H4 (cell line): Measurements from ENCODE around the gene VSIR. TPM values are rescaled to one million over a fixed set of nuclear protein-coding genes. Genes with fewer than 3 reads are reported as not detected.

Source experiments
- DNase-seq: peaks from one replicate; pipeline ENCODE4 v3.0.0-alpha.2; 2015; ENCODE audit warnings: low spot score
- total RNA-seq: library from RNA; depleted of rRNA; stranded (reverse); fragments of >200 nt; shearing (Covaris generic); gene quantifications from 2 replicates; pipeline ENCODE4 v1.2.3, GENCODE V29; 2014

VSIR gene
- total RNA-seq, 1 experiment from 2014 or later, result 0.81 TPM

DNA sequence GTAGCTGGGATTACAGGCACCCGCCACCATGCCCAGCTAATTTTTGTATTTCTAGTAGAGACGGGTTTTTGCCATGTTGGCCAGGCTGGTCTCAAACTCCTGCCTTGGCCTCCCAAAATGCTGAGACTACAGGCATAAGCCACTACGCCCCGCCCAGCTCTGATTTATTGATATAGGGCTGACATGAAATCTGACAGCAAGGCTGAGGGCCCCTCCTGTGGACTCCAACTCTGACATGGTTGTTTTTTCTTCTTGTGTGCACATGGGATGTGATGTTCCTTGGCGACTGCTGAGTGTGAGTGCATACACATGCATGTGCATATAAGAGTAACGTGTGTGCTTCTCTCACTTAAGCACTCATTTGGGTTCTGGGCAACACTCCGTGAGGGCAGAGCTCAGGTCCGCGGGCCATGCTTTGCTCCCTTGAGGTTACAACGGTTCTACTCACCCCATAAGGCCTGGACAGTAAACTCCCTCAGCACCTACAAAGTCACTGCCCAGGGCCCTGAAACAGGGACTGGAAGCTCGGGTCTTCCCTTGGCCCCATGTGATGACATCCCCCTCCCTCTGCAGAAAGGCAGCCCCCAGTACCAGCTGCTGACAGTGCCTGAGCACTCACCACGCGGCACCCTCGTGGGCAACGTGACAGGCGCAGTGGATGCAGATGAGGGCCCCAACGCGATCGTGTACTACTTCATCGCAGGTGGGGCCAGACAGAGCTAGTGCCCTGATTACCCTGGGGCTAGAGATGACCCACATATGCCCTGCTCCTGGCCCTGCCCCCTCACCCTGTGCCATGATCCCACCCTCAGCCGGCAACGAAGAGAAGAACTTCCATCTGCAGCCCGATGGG lies 33.6 kb upstream of the VSIR start:
- DNase-seq, result no peak

DNA sequence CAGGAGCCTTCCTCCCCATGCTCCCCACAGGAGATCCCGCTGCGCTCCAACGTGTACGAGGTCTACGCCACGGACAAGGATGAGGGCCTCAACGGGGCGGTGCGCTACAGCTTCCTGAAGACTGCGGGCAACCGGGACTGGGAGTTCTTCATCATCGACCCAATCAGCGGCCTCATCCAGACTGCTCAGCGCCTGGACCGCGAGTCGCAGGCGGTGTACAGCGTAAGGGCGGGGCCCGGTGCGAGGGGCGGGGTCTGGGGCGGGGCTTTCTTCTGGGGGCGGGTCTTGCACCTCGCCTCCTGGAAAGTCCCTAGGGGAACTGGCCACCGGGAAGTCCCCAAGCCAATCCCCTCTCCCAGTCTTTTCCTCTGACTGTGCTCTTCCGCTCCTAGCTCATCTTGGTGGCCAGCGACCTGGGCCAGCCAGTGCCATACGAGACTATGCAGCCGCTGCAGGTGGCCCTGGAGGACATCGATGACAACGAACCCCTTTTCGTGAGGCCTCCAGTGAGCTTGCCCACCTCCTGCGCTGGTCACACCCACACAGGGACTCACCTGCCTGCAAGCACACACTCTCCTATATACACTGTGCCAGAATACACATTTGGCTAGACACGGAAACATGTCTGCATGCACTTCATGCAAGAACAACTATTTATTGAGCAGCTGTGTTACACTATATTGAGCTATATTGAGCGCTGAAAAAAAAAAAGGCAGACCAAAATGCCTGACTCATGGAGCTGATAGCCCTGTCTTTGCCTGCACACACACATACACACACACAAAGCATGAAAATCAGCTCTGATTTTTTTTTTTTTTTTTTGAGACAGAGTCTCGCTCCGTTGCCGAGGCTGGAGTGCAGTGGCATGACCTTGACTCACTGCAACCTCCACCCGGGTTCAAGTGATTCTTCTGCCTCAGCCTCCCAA lies 32.7 kb upstream of the VSIR start:
- no peak for DNase-seq

DNA sequence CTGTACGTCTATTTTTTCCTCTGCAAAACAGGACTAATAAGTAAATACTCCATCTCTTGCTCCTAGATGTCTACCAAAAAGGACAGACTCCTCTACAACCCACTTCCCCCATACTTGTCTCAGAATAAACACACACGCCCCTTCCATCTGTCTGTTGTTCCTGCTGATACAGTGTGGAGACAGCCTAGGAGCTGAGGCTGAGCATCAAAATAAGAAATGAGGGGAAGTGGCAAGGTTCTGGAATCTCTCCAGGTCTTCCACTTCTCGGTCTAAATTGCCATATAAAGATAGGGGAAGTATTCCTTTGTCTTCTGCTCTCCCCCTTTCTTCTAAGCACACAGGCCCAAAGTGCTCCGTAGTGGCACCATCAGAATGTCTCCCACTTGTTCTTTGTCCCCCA lies 30.8 kb upstream of the VSIR start:
- no peak for DNase-seq

DNA sequence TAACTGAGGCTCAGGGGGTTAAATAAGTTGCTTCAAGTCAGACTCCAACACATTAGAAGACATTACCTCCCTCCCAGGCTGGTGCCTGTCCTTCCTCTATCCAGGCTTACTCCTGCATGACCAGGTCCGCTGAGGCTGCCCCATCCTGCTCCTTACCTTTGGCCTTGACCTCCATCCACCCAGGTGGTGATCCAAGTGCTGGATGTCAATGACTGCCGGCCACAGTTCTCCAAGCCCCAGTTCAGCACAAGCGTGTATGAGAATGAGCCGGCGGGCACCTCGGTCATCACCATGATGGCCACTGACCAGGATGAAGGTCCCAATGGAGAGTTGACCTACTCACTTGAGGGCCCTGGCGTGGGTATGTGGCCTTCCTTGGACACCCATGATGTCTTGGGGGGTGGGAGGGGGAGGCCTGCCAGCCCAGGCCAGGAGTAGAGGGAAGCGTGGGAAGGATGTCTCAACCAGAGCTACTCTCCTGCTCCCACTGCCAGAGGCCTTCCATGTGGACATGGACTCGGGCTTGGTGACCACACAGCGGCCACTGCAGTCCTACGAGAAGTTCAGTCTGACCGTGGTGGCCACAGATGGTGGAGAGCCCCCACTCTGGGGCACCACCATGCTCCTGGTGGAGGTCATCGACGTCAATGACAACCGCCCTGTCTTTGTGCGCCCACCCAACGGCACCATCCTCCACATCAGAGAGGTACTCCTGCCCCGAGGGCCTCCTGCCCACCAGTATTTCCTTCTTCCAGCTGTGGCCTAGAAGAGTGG lies 29.6 kb upstream of the VSIR start:
- DNase-seq, result no peak

DNA sequence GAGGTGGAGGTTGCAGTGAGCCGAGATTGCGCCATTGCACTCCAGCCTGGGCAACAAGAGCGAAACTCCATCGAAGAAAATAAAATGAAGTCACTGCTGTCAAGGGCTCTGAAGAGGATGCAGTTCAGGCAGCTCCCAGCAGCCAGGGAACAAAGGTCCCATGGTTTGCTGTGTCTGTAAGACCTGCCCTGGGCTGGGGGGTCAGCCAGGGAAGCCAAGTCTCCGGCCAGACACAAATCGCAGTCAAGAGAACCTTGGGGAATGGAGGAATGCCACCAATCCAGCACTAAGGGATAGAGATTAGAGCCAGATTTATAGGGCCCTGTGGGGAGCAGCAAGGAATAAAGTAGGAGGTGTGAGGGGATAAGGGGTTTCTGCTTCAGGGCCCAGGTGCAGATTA lies 28.9 kb upstream of the VSIR start:
- no peak for DNase-seq

DNA sequence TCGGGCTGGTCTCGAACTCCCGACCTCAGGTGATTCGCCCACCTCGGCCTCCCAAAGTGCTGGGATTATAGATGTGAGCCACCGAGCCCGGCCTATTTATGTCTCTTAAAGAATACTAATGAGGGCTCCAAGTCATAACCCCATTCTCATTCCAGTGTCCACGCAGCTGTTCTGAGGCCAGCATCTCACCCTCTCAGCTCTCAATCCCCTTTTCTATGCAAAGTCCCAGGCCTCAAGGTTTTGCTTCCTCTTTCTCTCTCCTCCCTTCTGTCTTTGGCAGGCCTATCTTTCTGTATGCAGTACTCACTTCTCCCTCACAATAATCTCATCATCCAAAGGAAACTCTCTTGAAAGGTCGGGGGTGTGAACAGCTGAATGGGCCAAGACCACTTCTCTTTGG lies 28.0 kb upstream of the VSIR start:
- no peak for DNase-seq

DNA sequence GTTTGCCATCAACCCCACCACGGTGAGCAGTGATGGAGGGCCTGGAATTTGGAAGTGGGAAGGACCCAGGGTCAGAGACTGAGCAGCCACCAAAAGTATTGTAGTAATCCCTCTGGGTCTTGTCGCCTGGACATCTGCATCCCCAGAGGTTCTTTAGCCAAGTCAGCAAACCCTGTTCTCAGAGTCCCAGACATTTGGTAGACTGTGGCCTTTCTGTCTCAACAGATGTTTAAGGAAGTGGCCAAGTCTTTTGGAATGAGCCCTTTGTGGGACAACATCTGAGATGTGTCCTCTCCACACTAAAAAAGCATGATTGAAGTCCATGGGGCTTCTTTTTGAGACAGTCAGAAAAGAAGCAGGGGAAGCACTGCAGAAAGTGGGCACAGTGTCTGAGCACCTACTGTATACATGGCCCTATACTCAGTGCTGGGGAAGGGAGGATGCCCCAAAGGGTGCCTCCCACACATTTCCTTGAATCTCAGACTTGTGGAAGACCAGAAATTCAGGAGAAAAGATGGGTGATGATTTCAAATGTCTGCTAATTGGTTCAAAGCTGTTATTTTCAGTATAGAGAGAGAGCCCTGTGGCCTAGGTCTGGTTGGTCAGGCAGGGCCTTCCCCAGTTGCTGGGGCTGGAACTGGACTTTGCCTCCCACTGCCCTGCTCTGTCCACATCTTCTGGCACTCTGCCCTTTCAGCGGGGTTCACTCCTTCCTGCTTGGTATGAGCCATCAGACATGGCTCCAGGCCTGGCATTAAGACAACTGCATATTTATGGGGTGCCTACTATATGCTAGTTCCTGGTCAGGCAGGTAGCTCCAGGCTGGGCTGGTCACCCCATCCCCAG lies 26.5 kb upstream of the VSIR start:
- DNase-seq, result no peak

DNA sequence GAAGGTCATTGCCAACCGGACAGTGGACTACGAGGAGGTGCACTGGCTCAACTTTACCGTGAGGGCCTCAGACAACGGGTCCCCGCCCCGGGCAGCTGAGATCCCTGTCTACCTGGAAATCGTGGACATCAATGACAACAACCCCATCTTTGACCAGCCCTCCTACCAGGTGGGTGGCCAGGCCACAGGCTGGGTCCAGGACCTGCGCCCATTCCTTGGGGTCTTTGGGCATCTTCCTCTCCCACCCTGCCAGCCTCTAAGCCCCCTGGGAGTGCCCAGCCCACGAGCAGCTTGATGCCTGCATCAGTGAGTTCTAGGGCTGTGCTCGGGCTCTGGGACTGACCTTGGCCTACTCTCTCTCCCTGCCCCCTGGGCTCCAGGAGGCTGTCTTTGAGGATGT lies 25.8 kb upstream of the VSIR start:
- DNase-seq, result no peak

DNA sequence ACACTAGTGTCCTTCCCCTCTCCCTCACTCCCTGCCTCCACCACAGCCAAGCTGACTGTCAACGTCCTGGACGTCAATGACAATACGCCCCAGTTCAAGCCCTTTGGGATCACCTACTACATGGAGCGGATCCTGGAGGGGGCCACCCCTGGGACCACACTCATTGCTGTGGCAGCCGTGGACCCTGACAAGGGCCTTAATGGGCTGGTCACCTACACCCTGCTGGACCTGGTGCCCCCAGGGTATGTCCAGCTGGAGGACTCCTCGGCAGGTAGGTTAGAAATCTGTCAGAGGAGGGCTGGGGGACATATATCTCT lies 24.9 kb upstream of the VSIR start:
- DNase-seq, result no peak

DNA sequence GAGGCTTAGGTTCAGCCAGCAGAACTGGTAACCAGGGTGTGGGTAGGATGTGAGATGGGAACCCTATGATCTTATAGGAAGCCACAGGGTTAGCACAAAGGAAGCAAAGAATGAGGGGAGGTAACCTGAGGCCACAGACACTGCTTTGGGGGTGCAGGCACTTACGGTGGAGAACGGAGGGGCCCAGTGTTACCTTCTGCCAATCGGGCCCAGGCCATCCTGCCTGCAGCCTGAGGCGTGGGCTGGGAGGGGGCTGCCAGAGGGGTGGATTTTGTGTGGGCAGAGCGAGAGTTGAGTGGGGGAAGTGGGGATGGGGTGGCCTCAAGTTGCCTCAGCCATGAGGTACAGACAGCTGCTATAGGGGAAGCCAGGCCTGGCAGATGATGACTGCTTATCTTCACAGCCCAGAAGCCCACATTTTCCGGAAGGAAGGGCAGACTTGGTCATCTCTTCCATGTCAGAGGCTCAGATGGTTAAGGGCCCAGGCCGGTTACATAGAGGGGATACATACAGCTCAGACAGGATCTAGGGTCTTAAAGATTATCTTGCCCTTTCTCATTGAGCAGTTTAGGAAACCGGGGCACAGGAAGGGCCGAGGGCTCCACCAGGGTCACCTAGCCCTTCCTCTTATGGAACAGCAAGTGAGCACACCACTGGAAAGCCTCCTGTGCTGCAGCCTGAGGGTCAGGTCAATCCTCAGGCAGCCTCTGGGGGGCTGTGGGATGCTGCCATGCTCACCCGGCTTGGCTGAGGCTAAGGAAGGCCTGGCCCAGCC lies 24.4 kb upstream of the VSIR start:
- no peak for DNase-seq

DNA sequence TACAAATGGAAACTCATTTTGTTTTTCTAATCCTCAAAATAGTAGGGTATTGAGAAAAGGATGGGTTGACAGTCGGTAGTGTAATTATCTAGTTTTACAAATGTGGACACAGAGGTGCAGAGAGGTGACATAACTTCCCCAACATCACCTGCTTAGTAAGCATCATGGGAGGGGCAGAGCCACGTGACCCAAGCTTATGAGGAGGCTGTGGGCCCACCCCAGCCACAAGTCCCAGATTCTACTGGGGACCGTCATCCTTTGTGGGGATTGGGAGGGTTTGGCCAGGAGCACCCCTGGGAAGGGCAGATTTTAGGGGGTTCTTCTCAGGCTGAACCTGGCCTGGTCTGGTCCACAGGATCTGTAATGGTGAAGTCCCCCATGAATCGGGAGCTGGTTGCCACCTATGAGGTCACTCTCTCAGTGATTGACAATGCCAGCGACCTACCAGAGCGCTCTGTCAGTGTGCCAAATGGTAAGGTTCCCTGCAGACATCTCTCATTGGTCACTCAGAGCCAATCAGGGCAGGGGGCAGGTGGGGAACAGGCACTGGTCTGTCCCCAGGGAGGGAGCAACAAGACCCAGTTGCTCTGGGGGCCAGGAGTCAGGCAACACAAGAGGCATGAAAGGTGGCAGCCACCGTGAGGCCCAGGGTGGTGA lies 23.6 kb upstream of the VSIR start:
- no peak for DNase-seq

DNA sequence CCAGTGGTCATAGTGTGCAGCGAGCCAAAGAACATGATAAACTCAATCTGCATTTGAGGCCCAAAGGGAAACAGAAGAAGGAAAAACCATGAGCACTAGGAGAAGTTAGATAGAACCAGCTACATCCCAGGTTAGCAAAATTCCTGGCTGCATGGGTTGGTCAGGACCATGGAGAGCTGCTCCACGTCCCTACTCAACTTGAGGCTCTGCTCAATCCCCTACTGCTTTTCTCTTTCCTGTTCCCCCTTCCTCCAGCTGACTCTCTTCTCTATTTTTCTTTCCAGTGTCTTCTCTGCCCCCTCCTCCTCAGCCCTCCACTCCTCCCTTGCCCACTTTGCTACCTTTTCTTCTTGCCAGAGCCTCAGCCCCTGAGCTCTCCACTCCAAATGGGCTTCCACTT lies 21.9 kb upstream of the VSIR start:
- no peak for DNase-seq

DNA sequence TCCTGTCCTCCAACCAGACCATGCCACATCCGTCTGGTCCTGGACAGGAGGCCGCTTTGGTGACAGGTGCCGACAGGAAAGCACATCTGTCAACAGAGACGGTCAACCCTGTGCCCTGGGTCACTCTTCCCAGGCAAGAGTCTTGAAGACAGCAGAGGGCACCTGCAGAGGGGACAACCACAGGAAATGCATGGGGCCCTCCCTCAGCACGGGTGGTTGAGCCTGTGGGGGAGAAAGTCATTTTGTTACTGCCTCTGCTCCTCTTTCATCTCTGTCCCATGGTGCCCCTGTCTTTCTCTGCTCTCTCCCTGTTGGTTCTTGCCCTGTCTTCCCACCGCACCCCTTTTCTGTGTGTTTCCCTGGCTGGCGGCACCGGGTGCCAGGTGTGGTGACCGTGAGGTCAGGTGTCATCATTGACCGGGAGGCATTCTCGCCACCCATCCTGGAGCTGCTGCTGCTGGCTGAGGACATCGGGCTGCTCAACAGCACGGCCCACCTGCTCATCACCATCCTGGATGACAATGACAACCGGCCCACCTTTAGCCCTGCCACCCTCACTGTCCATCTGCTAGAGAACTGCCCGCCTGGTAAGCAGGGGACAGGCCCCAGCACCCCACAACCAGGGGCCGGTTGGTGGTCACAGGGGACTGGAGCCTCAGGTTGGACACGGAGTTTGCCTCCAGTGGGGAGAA lies 17.6 kb upstream of the VSIR start:
- no peak for DNase-seq

DNA sequence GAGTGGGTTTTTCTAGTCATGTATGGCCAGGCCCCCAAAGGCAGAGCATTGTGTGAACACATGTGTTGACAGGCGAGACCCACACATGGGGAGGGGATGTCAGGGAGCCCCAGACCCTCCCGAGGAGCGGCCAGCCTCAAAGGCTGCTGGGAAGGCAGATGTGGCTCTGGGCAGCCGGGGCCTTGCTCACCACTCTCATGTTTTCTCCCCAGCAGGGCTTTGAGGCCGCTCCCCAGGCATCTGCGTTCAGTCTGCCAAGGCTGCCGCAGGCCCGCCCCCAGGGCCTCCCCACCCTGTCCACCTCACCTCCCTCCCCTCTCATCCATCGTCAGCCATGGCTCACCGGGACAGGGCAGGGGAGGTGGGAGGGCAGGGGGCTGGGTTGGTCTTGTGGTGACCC lies 16.6 kb upstream of the VSIR start:
- no peak for DNase-seq

DNA sequence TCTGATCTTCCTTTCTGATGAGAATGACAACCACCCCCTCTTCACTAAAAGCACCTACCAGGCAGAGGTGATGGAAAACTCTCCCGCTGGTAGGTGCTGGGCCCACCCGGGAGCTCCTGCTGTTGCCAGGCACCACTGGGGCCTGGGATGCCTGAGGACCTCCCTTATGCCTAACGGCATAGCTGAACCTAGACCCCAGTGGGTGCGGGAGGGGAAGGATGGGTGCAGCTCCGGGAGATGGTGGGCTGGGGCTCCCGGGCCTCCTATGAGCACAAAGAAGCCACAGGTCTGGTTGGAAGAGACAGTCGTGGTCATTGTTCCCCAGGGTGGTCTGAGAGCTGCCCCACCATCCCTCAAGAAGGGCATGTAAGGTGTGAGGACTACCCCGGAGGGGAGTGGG lies 15.6 kb upstream of the VSIR start:
- DNase-seq, result no peak

DNA sequence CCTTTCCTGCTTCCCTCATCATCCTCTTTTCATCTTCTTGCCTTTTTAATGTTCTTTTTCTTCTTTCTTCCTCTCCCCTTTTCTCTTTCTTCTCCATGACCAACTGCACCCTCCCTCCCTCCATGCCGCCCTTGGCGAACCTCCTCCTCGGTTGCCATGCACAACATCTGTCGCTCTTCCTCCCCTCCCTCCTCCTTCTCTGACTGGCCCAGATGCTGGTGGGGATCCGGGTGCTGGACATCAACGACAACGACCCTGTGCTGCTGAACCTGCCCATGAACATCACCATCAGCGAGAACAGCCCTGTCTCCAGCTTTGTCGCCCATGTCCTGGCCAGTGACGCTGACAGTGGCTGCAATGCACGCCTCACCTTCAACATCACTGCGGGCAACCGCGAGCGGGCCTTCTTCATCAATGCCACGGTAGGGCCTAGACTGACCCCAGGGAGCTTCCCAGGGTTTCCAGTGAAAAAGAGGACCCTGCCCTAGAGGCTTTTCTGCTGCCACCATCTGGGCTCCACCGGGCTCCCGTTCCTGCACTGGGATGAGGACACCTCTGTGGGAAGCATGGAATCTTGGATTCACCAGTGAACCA lies 11.5 kb upstream of the VSIR start:
- no peak for DNase-seq

DNA sequence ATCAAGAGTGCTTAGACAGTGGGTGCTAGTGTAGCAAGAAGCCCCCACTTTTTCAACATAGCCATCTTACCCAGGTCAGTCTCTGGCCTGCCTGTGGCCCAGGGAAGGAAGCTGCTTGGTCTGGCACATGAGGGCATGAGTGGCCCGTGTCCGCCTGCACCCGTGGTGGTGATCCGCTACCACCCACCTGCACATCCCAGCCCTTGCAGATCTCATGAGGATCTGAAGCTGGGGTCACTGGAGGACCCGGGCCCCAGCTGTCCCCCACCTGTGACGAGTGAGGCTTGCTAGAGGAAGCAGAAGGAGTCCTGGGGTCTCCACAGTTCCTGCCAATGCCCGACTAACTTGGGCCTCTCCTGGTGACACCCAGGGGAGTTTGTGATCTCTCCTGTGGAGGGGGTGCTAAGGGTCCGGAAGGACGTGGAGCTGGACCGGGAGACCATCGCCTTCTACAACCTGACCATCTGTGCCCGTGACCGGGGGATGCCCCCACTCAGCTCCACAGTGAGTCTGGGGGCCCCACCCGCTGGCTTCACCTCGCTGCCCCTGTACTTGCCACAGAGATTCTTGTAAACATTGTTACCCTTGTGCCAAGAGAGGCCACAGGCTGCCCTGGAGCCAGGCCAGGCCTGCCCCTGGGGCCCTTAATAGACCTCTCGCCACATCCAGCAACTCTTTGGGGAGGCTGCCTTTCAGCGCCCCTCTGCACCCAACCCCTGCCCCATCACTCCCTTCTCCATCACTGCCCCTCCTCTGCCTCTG lies 10.8 kb upstream of the VSIR start:
- DNase-seq, result no peak

DNA sequence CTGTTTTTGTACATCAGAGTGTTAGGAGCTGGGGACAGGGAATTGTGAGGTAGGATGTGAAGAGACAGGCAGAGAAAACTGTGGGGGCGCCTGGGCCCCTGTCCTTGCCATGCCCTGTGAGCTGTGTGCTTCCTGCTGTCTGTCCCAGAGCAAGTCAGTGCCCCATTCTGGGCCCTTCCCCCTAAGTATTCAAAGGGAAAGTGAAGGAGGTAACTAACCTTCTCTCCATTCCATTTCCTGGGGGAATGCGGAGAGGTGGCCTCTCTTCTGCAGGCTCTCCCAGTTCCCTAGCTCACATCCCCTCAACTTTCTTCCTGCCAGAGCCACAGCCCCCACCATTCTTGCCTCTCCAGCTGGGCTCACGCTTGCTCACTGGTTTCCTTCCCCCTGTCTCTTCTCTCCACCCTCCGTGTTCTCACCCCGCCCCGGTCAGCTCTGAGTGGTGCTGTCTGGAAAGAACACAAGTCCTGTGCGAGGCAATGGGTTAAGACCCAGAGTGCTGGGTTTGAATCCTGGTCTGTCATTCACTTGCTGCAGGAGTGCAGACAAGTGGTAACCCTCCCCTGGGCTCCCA lies 9.7 kb upstream of the VSIR start:
- DNase-seq, result no peak
